ENCODE measurements around the gene SGCD.

SGCD gene

DNA sequence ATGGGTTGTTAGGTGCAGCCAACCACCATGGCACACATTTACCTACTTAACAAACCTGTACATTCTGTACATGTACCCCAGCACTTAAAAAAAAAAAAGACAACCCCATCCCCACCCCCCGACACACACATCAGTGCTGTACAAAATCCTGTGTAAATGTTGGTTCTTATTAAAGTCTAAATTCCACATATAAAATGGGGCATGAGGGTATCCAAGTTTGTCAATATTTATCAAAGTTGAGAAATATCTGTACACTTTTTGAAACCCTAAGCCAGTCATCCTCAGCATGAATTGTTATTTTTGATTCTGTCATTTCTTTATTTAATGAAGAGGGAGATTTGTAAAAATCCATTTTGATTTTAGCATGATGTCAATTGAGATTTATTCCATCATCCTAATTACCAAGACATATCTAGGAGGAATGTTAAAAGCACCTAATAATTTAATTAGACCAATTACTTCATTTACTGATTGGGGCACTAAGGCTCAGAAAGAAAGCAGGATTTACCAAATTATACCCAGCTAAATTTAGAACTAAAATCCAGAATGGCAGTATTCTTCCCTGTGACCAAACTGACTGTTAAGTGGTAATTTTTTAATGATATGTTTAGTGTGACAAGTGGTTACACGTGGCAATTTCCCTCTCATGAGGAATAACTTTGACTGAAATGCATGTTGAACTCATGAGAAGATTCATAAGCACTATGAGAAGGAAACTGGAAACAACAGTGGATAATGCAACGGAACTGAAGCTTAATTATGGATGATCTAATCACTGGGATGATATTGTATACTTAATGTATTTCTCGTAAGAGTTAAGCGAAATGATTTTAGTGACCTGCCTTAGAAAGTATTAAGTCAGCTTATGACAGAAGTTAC, 195.9 kb downstream of the SGCD start:
- DNase-seq, result peak in 1 of 2 experiments; percentile 3

GRCh38 chr5:156523607-156524006, 196.6 kb downstream of the SGCD start:
- no peak for DNase-seq

DNA sequence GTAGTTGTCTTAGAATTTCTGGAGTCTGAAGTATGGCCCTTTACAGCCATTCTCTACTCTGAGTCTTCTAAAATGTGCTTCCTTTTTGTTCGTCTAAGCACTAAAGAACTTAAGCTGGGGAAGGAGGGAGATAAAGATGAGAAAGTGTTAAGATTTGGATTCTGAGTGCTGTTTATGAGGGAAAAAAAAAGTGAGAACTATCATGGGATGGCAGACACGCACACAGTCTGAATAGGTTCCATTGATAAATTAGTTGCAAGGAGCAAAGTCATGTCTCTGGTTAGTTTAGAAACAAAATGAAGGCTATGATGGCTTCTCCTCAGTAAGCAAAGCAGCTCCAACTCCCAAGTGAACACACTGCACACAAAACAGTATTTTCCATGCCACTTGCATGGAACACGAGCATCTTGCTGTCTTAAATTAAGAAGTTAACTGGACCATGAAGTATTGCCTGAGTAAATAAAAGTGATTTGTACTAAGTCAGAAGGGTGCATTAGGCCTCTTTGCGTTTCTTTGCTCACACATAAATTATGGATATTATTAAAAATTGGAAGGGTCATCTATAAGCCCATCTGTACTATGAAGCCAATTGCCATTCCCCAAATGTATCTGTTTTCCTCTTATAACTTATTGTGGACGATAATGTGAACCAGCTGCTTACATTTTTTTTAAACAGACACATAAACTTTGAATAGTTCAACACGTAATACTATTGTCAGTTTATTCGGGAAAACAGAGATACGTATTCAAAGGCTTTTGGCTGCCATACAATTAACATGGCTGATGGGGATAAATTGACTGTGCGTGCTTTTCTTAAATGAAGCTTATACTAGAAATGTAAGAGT, 199.3 kb downstream of the SGCD start:
- no peak for DNase-seq

DNA sequence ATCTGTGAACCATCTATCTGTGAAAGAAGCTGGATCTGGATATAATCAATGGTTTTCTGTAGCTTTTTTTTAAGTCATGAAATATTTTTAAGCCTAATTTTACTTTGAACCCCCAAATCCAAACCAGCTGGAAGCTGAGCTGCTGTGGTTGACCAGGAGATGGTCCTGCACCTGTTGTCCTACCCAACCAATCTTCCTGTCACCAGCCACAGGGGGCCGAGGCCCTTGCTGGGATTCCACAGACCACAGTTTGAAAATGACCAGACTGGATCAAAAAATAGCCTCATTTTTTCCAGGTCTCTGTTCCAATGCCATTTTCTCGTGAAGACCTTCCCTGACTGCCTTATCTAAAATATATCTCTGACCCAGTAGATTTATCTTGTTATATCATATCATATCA, 200.6 kb downstream of the SGCD start:
- no peak for DNase-seq

GRCh38 chr5:156528673-156529072, 201.7 kb downstream of the SGCD start:
- DNase-seq, result no peak

DNA sequence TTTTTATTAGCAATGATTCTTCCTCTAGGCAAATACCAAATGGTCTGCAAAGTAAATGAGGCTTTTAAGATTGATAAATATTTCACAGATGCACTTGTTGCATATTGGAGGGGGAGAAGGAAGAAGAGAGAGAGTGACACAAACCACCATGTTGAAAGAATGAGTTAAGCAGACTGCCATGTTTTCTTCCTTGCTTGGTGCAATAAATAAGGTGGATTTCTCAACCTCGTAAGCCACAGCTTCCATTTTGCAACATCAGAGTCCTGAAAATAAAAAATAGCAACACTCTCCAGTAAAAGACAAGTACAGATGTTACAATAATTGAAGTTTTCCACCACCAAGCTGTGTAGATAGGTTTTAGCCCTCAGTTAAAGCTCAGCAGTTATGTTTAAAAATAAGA, 202.9 kb downstream of the SGCD start:
- DNase-seq, result no peak

- no peak for DNase-seq
These were observed 204.2 kb downstream of the SGCD start for GRCh38 chr5:156531199-156531598.

- DNase-seq, result no peak
These were observed 206.0 kb downstream of the SGCD start for GRCh38 chr5:156532921-156533320.

- no peak for DNase-seq
These were observed 207.1 kb downstream of the SGCD start for GRCh38 chr5:156534085-156534484.

DNA sequence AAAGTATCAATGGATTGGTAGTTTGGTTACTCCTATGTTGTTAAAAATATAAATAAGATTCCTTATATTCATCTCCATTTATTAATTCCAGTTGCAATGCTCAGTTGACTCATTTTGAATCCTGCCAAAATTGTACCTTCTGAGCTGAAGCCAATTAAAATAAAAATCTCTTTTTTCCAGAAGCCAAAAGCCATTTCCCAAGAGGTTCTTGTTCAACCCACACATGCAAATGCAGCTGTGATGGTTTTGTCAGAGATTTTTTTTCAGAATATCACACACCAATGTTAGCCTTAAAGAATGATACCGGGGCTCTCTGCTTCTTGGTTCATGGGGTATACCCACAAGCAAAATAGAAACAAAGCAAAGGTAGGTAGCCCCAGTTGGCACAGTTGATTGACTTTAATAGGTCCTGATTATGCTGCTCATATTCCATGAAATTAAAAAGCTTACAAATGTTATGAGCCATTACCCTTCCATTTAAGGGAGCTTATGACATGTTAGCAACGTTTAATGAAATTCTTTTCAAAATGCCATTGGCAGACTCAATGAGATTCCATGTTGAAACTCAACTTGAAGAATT, 208.0 kb downstream of the SGCD start:
- DNase-seq, result no peak

DNA sequence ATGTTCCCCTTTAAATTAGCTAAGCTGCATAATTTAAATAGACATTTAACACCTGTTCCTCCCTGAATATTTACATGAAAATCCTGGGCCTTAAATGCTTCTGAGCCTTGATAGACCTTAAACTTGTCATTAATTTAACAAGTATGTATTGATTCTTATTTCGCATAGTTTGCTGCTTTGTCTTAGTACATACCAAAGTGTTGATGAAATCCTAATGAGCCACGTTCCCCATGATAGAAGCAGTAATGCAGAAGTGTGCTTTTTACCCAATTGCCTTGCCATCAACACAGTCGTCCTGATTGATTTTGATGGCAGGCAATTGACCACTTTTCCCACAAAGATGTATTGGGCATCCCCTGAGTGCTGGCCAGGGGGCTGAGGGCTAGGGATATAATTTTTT, 213.5 kb downstream of the SGCD start:
- DNase-seq, result no peak

GRCh38 chr5:156541582-156541981, 214.6 kb downstream of the SGCD start:
- DNase-seq, result no peak

- no peak for DNase-seq
These were observed 216.6 kb downstream of the SGCD start for GRCh38 chr5:156543348-156544145.

- no peak for DNase-seq
These were observed 225.9 kb downstream of the SGCD start for GRCh38 chr5:156552855-156553358.

DNA sequence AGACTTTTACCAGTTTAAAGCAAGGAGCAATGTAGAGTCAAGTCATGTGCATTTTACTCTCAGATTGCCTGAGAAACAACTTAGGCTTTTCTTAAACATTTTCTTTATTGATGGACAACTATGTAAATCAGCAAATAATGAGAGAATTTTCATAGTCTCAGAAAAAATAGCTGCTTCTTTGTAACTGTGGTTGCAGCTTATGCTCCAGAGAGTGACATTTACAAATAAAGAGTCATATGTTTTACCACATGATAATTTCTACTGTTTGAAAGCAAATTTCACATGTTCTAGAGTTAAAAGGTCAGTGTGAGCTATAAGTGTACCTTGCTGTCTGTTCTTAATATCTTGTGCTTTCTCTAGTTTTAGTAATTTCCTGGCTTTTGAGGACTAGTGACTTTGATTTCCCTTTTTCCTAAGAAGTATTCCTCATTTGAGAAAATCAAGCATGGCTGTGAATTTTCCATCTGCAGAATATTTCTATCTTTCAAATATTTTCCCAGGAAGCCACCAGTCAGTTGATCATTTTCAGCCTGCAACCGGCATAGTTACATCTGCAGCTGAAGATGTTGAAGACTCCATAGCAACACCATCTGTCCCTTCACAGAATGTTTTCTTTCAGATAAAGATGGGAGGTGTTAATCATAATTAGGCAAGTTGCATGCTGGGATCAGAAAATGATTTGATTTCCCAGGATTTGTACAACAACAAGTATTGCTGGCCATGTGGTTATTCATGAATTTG, 229.9 kb downstream of the SGCD start:
- DNase-seq, result no peak

DNA sequence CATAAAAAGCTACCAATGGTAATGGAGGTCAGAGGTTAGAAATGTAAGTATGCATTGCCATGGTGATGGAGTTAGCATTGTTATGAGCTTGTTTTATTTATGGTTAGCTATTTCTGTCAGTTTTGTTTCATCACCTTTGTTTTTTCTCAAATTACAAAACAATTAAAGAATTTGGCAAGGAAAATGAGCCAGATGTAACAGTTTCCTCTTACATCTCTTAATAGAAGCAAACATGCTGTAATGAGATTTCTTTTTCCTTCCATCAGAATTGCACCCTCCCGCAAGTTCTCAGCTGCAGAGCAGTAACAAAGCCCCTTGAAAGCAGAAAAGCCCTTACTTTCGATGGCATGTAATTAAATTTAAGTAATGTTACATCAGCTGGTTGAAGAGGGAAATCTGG, 233.0 kb downstream of the SGCD start:
- no peak for DNase-seq

DNA sequence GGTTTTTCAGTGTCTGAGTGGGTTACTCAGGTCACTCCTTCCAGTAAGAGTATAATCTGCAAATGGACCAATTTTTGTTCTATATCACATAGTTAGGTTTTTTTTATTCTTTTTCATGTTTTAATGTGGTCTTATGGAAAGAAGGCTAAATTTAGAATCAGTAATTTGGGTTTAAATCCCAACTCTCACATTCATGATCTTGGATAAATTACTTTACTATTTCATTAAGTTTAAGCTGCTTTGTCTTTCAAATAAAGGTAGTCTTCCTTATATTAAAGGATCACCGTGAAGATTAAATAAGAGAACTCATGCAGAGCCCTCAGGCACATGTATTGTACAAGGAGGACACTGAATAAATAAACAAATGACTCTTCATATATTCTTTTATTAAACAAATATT, 234.7 kb downstream of the SGCD start:
- DNase-seq, result no peak

GRCh38 chr5:156570615-156571014, 243.7 kb downstream of the SGCD start:
- DNase-seq, result no peak

- DNase-seq, result no peak
These were observed 254.8 kb downstream of the SGCD start for GRCh38 chr5:156581725-156582124.

DNA sequence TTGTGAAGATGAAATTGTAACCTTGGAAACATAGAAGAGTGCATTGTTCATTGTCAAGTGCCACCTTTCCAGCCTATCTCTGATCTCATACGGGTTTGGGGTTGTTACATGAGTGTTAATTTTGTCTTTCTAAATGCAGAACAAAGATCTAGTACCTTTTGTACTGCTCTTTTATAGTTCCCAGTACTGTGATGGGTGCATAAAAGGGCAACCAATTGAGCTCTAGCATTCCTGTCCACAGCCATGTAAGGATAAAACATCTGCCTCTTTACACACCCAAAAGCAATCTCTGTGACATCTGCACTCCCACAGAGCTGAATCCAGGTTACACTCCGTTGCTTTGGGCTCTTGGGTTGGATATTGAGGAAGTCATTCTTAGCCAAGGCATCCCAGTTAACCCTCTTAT, 255.2 kb downstream of the SGCD start:
- no peak for DNase-seq

GRCh38 chr5:156584871-156585270, 257.9 kb downstream of the SGCD start:
- DNase-seq, result peak; percentile 72 to 94

GRCh38 chr5:156585999-156586398, 259.0 kb downstream of the SGCD start:
- DNase-seq, result no peak

All from NCI-H2081 (cell line).